Activated CD4-positive, CD25-positive, alpha-beta regulatory T cell (primary cell): ENCODE data around the gene TMEM273.

Source experiments
- DNase-seq, 4 experiments: peaks; one replicate each; lab custom pipeline; 2025; lab: John Stamatoyannopoulos, UW

Gene TMEM273

GRCh38 chr10:49176310-49177268 is 11.6 kb downstream of the TMEM273 start:
- no peak for DNase-seq

- no peak for DNase-seq
These were observed 12.4 kb downstream of the TMEM273 start for GRCh38 chr10:49175587-49176309.

DNA sequence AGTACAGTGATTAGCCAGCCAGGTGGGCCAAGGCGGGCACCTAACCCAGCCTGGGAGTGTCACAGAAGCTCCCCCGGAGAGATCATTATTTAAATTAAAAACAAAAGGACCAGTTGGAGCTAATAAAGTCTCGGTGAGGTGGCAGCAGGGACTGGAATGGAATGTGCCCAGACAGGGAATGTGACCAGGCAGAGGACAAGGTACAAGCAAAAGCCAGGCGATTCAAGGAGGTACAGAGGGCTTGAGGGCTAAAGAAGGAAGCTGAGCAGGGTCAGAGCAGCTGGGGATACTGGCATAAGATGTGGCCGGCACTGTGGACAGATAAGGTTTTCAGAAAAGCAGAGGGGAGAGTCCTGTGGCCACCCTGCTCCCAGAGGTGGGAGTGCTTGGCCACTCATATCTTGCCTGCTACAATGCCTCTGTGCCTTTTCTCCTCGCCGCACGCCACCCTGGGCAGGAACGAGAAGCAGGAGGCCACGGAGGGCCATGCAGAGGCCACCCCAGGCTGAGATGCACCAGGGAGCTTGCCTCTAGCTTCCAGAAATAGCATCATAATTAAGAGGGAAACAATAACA is 13.2 kb downstream of the TMEM273 start:
- no peak for DNase-seq

GRCh38 chr10:49174261-49174925 is 13.8 kb downstream of the TMEM273 start:
- no peak for DNase-seq

GRCh38 chr10:49173853-49174252 is 14.3 kb downstream of the TMEM273 start:
- no peak for DNase-seq

- DNase-seq = no peak
These were observed 14.9 kb downstream of the TMEM273 start for GRCh38 chr10:49173201-49173772.

DNA sequence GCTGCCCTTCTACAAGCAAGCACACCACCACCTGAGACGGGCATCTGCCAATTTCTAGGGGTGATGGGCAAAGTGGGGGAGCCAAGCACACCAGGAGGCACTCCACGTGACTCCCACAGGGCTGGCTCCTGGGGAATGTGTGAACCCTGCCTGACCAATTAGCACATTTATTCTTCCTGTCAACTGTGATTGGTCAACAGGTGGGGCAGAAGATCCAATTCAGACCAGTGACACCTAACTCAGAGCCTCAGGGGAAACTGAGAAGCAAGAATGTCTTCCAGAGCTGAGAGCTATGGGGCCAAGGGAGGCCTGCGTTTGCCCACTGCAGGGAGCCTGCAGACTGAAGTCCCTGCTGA is 15.4 kb downstream of the TMEM273 start:
- no peak for DNase-seq

DNA sequence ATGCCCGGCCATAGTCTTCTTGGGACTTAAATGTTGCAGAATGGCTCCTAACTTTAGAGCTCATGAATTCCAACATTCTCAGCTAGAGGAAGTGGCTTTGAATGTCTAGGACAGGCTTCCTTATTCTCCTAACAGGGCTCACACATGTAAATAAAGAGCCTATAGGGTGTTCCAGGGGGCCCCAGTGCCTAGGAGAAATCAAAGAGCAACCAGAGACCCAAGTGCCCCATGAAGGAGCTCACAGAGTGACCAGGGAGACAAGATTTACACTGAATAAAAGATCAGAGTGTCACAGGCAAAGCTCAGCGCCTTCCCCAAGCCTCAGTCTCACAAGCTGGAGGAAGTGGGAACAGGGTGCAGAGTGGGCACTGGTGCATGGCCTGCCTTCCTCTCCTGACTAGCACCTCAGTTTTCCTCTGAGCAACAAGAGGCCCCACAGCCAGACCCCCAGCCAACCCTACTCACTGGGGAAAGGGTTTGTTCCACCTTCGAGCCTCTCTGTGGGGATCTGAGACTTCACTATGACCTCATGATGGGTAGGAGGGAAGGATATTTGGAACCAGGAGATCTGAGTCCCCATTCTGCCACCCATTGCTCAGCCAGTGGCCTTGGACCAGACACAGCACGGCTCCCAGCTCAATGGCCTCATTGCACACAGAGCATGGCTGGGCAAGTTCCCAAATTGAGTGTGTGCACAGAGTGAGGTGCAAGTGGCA is 16.0 kb downstream of the TMEM273 start:
- DNase-seq = no peak

DNA sequence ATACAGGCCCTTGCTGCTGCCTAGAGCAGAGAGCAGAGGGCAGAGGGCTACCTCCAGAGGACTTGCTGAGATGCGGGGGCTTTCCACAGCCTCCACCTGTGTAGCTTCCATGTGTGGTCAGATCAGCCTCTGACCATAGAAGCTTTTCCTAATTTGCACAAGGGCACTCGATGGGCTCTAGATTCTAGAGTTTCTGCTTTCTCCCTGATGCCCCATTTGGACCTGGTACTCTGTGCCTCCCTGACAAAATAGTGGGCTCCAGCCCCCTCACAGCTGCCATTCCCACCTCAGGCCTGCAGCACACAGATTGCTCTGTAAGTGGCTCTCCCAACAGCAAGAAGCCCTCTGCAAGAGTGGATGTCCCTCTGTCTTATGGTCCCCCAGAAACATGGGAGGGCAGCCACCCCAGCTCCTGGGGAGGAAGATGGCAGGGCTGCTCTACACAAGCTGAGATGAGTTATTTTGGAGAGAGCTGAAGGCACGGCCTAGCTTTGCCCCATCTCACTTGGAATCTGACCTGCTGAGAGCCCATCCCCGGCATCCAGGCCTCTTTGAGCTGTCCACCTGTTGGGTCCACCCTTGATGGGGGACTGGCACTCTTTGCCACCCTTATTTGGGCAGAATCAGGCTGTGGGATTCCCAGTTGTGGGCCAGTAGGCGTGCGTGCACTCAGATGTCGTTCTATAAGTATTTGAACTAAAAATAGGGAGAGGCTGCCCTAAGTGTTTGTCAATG is 16.7 kb downstream of the TMEM273 start:
- no peak for DNase-seq

DNA sequence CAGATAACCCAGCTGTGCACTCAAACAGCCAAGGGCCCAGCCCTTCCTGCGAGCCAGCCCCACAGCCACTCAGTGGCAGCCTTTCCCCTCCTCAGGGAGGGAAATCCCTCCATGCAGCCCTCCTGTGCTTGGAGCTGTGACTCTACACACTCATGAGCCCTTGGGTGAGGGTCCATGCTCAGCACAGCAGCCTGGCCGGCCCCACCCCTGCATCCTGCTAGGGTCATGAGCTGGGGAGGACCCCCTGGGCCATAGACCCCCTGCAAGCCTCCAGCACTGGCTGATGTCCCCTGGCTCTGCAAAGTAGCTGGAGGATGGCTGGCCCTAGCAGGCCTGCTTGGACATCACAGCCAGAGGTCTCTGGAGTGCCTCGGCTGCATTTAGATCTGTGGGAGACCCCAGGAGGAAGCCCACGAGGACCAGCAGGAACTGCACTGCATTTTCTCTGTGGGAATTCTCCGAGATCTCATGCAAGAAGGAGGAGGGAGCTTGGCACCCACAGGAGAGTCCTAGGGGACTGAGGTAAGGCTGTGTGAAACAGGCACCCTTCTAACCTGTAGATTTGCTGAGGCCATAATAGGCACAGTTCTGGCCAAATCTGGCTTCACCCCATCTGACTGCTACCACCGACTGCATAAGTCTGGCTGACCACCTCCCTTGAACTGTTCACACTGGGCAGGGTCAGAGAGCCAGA is 17.4 kb downstream of the TMEM273 start:
- DNase-seq = no peak

GRCh38 chr10:49169776-49170175 is 18.4 kb downstream of the TMEM273 start:
- no peak for DNase-seq

- DNase-seq = no peak
These were observed 19.2 kb downstream of the TMEM273 start for GRCh38 chr10:49168831-49169500.

- DNase-seq = no peak
These were observed 20.0 kb downstream of the TMEM273 start for GRCh38 chr10:49168171-49168540.

- no peak for DNase-seq
These were observed 20.6 kb downstream of the TMEM273 start for GRCh38 chr10:49167425-49168170.

GRCh38 chr10:49166484-49167400 is 21.4 kb downstream of the TMEM273 start:
- no peak for DNase-seq

DNA sequence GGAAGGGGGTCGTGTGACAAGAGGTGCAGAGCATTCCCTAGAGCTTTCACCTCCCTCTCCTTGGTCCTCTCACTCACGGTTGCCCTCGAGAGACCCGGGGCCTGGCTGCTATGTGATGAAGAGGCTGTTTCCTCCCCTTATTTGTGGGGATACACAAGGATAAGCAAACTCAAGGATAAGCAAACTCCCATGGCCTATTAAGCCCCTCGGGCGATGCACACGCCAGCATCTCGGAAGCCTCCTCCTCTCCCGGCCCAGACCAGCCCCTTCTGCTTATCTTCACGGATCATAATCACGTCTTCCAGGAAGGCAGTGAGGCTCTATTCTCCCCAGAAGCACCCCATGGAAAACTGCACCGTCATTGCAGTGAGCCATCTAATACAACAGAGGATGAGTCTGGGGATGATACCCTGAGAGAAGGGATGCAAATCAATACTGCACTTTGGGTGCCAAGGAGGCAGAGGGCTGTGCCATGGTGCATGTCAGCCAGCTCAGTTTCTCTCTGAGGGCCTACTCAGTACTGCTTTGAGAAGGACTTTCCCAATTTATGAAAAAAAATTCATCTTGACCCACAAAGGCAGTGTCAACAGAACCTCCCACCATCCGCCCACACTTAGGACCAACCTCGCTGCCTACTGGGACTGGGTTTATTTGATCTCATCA is 22.2 kb downstream of the TMEM273 start:
- DNase-seq = no peak

DNA sequence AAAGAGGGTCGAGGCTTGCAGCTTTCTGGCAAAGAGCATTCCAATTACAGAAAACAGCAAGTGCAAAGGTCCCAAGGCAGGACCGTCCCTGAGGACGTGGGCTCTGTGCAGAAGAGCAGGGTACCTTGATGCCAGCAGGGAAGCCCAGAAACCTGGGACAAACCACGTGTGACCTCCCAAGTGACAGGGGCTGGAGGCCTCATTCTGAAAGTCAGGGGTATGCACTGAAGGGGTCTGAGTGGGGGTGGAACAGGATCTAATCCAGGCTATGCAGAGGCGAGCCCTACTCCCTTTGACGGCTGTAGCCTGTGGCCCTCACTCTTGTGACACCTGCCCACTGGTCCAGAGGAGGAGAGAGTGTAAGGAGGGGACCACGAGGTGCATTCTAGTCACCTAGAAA is 22.9 kb downstream of the TMEM273 start:
- DNase-seq = no peak
